ENCODE data around the gene OOSP1. TPM values are rescaled to one million over a fixed set of nuclear protein-coding genes. Genes with fewer than 3 reads are reported as not detected.

OOSP1 gene
- total RNA-seq, 2 donors from 2014 or later, result not detected

DNA sequence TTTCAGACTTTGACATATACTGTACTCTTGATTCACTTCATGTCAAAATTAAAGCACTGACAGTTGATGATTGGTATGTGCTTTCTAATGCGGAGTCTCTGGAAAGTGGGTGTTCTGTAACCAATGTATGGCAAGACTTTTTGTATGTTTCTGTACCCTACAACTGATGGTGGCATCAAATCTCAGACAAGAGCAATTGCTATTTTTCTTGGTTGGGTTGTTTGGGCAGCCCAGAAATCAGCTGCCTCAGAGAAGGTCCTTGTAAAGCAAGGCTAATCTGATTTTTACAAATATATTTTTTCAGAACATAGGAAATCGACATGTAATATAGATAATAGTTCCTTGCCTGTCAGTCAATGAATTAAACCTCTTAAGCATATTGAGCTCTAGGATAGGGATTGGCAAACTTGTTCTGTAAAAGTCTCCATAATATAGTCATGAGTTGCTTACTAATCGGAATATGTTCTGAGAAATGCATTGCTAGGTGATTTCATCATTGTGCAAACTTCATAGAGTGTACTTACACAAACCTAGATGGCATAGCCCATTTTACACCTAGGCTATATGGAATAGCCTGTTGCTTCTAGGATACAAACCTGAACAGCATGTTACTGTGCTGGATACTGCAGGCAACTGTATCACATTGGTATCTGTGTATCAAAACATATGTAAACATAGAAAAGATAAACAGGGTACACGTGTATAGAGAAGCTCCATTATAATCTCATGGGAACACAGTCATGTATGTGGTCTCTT, 15.4 kb downstream of the OOSP1 start:
- Mint-ChIP-seq H3K4me1 (no peaks in the 10 kb centered on the region), H3K36me3 (ENCODE audit: low read depth) (no peaks in the 10 kb centered on the region), H3K27me3 (ENCODE audit: insufficient read depth) (no peaks in the 10 kb centered on the region), H3K4me3 (no peak overlapping the region), H3K27ac (no peak overlapping the region), H3K9me3 (no peaks in the 10 kb centered on the region)
- Histone ChIP-seq H3K9me3 (ENCODE audit: control insufficient read depth, low read length) (no peaks in the 10 kb centered on the region), H3K9ac (ENCODE audit: extremely low read depth, low read length, poor library complexity, severe bottlenecking) (no peak overlapping the region), H3K36me3 (ENCODE audit: control insufficient read depth, insufficient read depth, low read length) (no peaks in the 10 kb centered on the region), H3K4me1 (ENCODE audit: control insufficient read depth, insufficient read depth, low read length) (no peaks in the 10 kb centered on the region), H3K27me3 (ENCODE audit: control insufficient read depth, insufficient read depth, low read length, poor library complexity, severe bottlenecking) (no peaks in the 10 kb centered on the region), H3K27ac (ENCODE audit: low read depth, low read length) (no peak overlapping the region), H3K4me3 (ENCODE audit: low read length) (no peak overlapping the region)
- 92 to 100% methylated on average over 2 to 4 of the region's 4 CpGs for WGBS, 2 experiments (ENCODE audit: insufficient coverage in 1 of 2, insufficient read length in 1 of 2)
- DNase-seq, result no peak
- TF ChIP-seq, protein P1, sequence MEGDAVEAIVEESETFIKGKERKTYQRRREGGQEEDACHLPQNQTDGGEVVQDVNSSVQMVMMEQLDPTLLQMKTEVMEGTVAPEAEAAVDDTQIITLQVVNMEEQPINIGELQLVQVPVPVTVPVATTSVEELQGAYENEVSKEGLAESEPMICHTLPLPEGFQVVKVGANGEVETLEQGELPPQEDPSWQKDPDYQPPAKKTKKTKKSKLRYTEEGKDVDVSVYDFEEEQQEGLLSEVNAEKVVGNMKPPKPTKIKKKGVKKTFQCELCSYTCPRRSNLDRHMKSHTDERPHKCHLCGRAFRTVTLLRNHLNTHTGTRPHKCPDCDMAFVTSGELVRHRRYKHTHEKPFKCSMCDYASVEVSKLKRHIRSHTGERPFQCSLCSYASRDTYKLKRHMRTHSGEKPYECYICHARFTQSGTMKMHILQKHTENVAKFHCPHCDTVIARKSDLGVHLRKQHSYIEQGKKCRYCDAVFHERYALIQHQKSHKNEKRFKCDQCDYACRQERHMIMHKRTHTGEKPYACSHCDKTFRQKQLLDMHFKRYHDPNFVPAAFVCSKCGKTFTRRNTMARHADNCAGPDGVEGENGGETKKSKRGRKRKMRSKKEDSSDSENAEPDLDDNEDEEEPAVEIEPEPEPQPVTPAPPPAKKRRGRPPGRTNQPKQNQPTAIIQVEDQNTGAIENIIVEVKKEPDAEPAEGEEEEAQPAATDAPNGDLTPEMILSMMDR (conservative IDR thresholded peaks at IDR 0.05), result no peak

DNA sequence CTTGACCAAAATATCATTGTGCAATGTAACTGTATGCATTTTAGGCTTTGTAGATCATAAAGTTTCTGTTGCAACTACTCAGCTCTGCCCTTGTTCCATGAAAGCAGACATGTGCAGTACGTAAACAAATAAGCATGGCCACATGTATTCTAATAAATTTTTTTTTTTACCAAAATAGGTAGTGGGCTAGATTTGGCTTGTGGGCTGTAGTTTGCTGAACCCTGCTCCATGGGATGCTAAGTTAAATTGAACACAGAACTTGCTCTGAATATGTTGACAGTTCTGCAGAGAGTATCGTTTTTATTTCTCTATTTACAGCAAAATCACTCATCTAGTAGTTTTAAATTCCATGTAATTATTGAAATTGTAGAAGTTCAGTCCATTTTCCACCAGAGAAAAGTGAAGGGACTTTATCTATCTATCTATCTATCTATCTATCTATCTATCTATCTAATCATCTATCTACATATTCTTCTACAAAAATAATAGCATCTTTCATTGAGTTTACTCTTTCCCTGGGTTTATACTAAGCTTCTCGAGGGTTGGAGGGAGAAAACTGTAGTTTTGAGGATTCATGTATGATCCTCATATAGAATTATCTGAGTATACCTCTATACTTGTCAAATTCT, 16.1 kb downstream of the OOSP1 start:
- no peaks in the 10 kb centered on the region for H3K36me3 Mint-ChIP-seq (ENCODE audit: low read depth)
- H3K4me3 Mint-ChIP-seq, result no peak overlapping the region
- no peak for DNase-seq
- Histone ChIP-seq H3K4me1 (ENCODE audit: control insufficient read depth, insufficient read depth, low read length) (no peaks in the 10 kb centered on the region), H3K4me3 (ENCODE audit: low read length) (no peak overlapping the region), H3K27ac (ENCODE audit: low read depth, low read length) (no peak overlapping the region), H3K36me3 (ENCODE audit: control insufficient read depth, insufficient read depth, low read length) (no peaks in the 10 kb centered on the region), H3K9me3 (ENCODE audit: control insufficient read depth, low read length) (no peaks in the 10 kb centered on the region), H3K27me3 (ENCODE audit: control insufficient read depth, insufficient read depth, low read length, poor library complexity, severe bottlenecking) (no peaks in the 10 kb centered on the region), H3K9ac (ENCODE audit: extremely low read depth, low read length, poor library complexity, severe bottlenecking) (no peak overlapping the region)
- H3K27me3 Mint-ChIP-seq (ENCODE audit: insufficient read depth), result no peaks in the 10 kb centered on the region
- H3K27ac Mint-ChIP-seq, result no peak overlapping the region
- no peaks in the 10 kb centered on the region for H3K9me3 Mint-ChIP-seq
- no peaks in the 10 kb centered on the region for H3K4me1 Mint-ChIP-seq
- 80% methylated on average over 1 of the region's 3 CpGs; no CpG with 5 or more reads in 1 of the 2 experiments for WGBS, 2 experiments (ENCODE audit: insufficient coverage in 1 of 2, insufficient read length in 1 of 2)
- TF ChIP-seq, protein P1 (conservative IDR thresholded peaks at IDR 0.05), result no peak

DNA sequence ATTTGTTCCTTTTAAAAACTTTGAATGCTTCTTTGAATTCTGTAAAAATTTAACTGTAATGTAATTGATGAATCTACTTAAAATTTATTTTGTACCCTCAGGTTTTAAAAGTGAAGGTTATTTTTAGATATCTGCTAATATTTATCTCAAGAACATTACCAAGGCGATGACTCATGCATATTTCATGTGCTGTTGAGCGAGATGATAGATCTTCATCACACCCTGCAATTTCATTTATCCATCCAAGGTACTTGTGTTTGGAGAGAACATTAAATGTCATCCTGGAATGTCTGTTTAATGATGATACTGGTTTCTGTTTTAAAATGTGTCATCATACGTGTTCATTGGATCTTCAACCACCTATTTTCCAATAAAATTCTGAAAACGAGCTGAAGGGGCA, 18.9 kb downstream of the OOSP1 start:
- no peak overlapping the region for H3K9ac ChIP-seq (ENCODE audit: extremely low read depth, low read length, poor library complexity, severe bottlenecking)
- no peaks in the 10 kb centered on the region for H3K27me3 Mint-ChIP-seq (ENCODE audit: insufficient read depth)
- no peaks in the 10 kb centered on the region for H3K4me1 ChIP-seq (ENCODE audit: control insufficient read depth, insufficient read depth, low read length)
- H3K27me3 ChIP-seq (ENCODE audit: control insufficient read depth, insufficient read depth, low read length, poor library complexity, severe bottlenecking), result no peaks in the 10 kb centered on the region
- H3K36me3 ChIP-seq (ENCODE audit: control insufficient read depth, insufficient read depth, low read length), result no peaks in the 10 kb centered on the region
- TF ChIP-seq, protein P1 (conservative IDR thresholded peaks at IDR 0.05), result no peak
- 82% methylated on average over 4 of the region's 4 CpGs; no CpG with 5 or more reads in 1 of the 2 experiments for WGBS, 2 experiments (ENCODE audit: insufficient coverage in 1 of 2, insufficient read length in 1 of 2)
- H3K9me3 ChIP-seq (ENCODE audit: control insufficient read depth, low read length), result no peaks in the 10 kb centered on the region
- H3K9me3 Mint-ChIP-seq, result no peaks in the 10 kb centered on the region
- DNase-seq, result no peak
- H3K27ac Mint-ChIP-seq, result no peak overlapping the region
- no peak overlapping the region for H3K27ac ChIP-seq (ENCODE audit: low read depth, low read length)
- H3K4me3 Mint-ChIP-seq, result no peak overlapping the region
- no peak overlapping the region for H3K4me3 ChIP-seq (ENCODE audit: low read length)
- H3K4me1 Mint-ChIP-seq, result no peaks in the 10 kb centered on the region
- H3K36me3 Mint-ChIP-seq (ENCODE audit: low read depth), result no peaks in the 10 kb centered on the region
